ENCODE results near the gene PTGFRN.
"Not testable (repeated sequence)": the region's sequence is repeated elsewhere in the genome, so short reads cannot be mapped to it uniquely, and the experiment has no call there.

The PTGFRN gene

DNA sequence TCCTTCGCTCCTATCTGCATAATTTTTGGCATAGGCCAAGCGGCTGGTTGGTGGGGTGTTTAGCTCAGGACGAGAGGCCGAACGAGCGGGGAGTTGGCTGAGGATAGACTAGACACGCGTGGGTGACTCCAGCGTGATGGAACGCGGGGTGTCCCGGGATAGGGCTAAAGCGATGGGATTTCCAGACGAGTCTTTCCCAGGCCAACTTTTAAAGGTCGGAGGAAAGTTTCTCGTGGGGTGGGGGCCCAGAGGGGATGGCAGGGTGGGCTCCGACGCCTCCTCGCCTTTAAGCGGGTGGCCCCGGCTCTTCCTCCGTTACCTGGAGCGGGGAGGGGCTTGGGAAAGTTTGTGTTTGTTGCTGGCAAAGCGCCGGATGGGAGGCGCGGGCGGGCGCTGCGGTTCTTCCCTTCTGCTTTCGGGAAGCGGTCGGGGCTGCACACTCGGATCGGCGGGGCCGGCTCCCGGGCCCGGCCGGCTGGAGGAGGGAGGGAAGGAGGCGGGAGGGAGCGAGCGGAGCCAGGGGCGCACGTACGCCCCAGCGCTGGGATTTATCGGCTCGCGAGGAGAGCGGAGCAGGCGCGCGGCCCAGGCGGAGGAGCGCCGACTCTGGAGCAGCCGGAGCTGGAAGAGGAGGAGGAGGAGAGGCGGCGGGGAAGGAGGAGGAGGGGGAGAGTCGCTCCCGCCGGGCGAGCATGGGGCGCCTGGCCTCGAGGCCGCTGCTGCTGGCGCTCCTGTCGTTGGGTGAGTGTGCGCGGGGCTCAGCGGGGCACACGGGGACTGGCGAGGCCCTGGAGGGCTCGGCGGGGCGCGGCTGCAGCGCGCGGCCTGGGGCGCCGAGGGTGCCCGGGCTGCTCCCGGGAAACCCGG lies at the start of gene PTGFRN:
Gene PTGFRN, plus strand, starts transcription at position 405 of the 867 bp plus-strand sequence. Its CDS starts 288 bp downstream, at position 693.
- peak; percentile 26 to 58 for DNase-seq

DNA sequence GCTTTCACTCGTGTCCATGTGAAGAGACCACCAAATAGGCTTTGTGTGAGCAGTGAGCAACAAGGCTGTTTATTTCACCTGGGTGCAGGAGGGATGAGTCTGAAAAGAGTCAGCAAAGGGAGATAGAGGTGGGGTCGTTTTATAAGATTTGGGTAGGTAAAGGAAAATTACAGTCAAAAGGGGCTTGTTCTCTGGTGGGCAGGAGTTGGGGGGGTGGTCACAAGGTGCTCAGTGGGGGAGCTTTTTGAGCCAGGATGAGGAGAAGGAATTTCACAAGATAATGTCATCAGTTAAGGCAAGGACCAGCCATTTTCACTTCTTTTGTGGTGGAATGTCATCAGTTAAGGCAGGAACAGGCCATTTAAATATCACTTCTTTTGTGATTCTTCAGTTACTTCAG lies 49.5 kb upstream of the PTGFRN start:
- not testable (repeated sequence) for DNase-seq

DNA sequence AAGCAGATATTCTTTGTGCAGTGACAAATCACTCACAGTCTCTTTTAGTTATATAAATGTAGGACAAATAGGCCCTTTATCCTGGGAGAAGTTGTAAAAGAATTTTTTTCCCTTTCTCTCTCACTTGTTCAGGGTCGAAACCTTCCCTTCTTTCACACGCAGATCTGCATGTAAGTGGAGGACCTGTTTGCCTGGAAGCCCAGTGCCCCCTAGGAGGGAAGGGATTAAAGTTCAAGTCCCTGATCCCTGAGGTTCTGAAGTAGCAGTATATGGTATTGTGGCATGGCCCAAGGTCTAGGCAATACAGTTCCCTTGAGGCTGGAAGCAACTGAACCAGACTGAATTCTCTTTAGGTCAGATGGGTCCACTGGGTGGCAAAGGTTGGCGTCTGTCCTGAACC lies 48.6 kb upstream of the PTGFRN start:
- DNase-seq, result no peak

DNA sequence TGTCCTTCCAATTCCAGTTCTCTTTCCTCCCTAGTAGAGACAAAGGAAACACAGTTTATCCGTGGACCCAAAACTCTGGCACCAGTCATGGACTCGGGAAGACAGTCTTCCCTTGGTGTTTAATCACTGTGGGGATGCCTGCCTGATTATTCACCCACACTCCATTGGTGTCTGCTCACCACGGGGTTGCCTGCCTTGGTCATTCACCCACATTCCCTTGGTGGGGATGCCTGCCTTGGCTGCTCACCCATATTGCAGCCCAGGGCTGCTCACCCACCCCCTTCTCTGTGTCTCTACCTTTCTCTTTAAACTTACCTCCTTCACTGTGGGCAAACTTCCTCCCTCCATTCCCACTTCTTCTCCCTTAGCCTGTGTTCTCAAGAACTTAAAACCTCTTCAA lies 46.7 kb upstream of the PTGFRN start:
- not testable (repeated sequence) for DNase-seq

DNA sequence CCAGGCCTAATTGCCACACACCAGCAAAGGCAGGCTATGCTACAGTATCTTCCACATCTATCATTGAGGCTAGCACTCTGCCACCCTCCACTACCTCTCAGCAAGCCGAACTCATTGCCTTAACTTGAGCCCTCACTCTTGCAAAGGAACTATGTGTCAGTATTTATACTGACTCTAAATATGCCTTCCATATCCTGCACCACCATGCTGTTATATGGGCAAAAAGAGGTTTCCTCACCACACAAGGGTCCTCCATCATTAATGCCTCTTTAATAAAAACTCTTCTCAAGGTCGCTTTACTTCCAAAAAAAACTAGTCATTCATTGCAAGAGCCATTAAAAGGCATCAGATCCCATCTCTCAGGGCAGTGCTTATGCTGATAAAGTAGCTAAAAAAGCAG lies 43.2 kb upstream of the PTGFRN start:
- not testable (repeated sequence) for DNase-seq

DNA sequence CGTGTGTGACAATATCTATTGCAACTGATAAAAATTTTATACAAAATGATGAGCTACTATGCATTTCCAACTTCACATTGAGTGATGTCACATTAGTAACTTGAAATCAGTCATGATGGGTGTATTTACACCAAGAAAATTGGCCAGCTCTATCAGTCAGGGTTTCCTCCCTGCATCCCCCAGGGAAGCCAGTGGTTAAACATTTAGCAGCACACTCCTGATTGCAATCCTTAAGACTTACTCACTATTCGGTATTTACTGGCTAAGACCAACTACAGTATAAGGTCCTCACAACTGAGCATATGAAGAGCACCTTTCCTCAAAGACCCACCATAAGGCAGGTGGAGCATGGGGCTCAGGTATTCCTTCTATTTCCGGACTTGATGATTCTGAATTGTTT lies 41.3 kb upstream of the PTGFRN start:
- no peak for DNase-seq

DNA sequence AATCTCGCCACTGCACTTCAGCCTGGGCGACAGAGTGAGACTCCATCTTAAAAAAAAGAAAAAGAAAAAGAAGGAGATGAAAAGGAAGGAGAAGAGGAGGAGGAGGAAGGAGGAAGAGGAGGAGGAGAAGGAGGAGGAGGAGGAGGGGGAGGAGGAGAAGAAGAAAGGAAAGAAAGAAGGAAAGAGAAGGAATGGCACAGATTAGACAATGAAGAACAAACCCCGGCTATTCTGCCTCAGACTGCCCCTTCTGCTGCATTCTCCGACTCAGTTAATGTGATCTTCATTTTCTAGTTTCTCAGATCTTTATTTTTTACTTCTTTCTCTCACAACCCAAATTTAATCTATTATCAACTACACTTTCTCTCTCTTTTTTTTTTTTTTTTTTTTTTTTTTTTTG lies 40.1 kb upstream of the PTGFRN start:
- no peak for DNase-seq

DNA sequence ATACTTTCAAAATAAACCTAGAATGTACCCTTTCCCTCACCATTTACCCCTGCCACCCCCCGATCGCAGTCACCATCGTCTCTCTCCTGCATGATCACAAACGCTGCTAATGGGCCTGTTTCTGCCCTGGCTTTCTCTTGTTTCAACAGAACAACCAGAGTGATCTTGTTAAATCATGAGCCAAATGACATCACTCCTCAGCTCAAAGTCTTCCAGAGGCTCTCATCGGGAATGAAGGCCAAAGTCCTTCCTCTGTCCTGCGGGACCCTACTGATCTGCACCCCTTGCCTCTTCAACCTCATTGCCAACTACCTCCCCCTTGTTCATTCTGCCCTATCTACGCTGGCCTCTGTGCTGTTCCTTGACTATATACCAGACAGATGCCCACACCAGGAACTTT lies 39.4 kb upstream of the PTGFRN start:
- no peak for DNase-seq

DNA sequence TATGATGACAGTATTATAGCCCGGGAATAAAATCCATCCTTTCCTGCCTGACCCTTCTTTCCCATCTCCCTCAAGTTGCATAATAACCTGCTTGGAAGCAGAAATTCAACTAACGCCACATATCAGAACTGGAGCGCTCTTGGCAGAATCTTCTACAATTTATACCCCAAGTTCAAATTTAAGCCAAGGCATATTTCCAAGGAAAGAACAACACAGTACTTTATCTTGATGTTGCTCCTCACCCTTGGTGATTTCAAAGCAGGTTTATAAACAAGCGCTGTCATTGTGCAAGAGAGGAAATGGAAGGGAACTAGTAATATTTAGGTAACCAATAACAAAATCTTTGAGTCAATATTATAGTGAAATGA lies 38.0 kb upstream of the PTGFRN start:
- no peak for DNase-seq

DNA sequence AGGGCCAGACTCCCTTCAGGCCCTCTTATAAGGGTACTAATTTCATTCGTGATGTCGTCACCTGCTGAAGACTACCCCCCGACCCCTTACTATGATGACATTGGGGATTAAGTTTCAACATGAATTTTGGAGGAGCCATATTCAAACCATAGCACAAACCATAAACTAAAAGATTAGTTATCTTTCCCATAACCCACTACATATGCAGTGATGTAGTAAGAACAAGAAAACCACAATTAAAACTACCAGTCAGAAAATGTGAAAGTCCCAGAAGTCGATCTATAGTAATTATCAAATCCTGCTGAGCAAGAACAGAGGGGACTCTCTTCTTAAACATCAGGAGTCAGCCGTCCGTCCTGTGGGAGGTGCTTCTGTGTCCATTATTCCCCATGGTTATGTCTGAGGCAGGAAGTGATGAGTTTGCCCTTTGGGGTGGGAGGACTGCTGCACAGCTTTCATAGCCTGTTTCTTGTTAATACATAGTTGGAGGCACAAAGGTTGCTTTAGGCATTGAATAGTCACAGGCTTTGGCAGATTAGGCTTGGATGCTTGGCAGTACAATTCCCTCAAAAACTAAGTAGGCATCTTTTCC lies 35.9 kb upstream of the PTGFRN start:
- no peak for DNase-seq

DNA sequence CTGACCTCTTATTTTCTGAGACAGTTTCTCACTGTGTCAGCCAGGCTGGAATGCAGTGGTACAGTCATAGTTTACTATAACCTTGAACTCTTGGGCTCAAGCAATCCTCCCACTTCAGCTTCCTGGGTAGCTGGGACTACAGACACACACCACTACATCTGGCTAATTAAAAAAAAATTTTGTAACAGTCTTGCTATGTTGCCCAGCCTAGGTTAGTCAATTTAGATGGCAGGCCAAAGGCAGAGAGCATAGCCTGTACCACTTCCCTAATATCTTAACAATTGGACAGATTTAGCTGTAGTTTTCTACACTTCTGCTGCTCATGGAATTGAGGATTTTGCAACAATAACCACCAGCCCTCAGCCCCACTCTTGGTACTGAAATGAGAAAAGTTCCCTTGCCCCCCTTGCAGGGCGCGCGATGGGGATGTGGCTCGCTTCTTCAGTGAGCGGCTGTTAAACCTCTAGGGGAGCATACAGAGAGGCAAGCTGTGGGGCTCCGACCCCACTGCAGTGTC lies 34.9 kb upstream of the PTGFRN start:
- no peak for DNase-seq

DNA sequence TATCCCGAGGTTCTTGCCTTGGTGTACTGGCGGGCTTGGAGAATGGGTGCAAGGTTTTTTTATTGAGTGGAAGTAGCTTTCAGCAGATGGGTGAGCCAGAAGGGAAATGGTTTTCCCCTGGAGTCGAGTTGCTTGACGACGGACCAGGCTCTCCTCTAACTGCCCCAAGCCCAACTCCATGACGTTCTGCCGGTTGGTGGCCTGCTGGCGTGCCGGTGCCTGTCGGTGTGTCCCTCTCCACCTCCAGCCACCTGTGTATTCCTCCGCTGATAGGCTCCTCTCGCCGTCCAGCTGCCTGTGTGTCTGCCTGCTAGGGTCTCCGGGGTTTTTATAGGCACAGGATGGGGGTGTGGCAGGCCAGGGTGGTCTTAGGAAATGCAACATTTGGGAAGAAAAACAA lies 34.3 kb upstream of the PTGFRN start:
- DNase-seq, result no peak

DNA sequence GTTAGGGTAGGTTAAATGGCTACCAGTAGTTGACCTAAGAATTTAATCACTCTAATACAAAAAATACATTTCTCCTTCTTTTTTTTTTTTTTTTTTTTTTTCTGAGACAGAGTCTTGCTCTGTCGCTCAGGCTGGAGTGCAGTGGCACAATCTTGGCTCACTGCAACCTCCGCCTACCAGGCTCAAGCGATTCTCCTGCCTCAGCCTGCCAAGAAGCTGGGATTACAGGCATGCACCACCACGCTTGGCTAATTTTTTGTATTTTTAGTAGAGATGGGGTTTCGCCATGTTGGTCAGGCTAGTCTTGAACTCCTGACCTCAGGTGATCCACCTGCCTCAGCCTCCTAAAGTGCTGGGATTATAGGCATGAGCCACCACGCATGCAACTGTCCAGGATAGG lies 33.8 kb upstream of the PTGFRN start:
- DNase-seq, result not testable (repeated sequence)

DNA sequence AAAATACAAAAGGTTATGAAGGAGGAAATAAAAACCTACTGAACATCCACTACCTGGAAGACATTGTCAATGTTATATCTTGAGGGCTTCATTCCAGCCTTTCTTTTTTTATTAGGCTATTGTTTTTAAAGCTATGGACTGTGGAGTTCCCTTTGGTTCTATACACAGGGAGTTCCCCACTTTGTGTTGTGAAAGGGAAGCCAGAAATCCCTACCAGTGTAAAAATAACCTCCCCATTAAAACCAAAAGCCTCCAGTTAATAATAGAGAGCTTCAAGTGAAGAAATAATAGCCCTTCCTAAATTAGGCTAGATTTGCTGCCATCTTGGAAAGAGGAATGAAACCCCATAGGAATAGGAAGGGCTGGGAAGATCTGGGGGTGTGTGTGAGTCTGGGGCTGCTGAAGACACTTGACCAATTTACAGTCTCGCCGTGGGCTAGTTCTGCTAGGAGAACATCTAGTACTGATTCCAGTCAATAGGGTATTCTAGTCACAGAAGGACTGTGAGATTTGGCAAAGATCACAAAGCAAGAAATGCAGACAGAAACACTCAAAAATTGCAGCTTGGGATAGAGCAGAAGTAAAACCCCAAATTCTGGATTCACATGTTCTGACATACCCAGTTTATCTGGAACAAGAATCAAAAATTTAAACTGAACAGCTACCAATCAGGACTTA lies 32.4 kb upstream of the PTGFRN start:
- DNase-seq, result no peak

DNA sequence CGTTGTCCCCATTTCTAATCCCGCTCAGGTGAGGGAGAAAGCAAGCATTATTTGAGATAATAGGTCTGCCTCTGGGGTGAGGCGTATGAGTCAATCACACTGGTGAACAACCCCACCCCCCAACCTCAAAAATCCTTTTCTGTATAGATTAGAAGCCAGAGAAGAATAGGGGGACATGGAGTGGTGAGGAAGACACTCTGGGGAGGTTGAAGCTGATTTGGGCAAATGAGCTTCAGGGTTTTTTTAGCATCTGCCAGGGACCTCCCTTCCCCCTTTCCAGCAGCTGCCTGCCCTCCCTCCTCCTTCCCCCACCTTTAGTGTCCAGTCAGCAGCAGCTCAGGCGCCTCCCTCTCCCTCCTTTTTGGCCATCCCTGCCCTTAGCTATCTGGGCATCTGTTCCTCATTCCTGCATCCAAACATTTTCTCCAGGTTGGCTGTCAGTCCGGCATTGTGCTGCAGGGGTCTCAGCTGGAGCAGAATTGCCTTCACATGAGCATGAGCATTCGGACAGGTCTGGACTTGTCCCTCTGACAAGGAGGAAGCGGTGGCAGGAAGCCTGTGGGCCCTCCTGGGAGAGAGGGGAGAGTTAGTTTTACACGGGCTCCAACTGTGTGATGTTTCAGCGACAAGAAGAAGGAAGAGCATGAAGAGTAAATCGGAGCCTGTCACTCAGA lies 30.8 kb upstream of the PTGFRN start:
- peak; percentile 92 to 94 for DNase-seq

DNA sequence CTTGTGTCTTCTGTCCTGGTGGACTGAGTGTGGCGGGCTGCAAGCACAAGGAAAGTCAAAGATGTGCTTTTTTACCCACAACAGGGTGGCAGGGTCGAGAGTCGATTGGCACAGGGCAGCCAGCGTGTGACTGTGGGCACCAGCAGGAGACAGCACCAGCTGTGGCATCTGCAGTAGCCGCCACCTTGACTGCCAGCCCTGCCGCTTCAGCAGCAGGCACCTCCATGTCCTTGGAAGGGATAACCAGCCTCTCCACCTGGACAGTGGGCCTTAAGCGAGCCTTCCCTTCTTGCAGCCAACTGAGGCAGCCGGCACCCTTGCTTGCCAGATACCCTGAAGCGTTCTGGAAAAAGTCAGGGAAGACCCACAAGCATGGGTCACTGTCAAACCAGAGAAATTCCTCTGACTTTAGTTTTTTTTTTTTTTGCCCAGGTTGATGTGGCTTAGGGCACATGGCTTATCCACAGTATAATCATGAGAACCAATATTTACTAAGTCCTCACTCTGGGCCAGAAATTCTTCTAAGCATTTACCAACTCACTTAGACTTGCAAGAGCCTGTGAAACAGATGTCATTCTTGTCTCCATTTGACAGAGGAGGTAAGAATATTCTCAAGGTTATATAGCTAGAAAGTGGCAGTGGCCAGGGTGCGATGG lies 30.1 kb upstream of the PTGFRN start:
- no peak for DNase-seq

DNA sequence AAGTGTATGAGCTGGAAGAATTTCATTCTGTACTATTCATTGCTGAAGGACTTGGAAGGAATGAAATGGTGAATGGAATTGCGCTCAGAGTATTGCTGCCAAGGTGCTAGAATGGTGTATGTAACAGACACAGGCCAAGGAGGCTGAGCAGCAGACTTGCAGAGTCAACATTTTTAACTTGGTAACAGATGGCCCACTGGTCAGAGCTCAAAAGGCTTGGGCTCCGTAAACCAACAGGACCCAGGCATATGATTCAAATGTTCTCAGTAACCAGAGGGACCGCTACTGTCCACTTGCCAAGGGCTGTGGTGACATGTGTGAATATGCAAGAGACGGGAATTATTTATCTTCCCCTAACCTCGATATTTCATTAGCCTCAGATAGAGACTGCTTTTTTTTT lies 28.8 kb upstream of the PTGFRN start:
- no peak for DNase-seq

DNA sequence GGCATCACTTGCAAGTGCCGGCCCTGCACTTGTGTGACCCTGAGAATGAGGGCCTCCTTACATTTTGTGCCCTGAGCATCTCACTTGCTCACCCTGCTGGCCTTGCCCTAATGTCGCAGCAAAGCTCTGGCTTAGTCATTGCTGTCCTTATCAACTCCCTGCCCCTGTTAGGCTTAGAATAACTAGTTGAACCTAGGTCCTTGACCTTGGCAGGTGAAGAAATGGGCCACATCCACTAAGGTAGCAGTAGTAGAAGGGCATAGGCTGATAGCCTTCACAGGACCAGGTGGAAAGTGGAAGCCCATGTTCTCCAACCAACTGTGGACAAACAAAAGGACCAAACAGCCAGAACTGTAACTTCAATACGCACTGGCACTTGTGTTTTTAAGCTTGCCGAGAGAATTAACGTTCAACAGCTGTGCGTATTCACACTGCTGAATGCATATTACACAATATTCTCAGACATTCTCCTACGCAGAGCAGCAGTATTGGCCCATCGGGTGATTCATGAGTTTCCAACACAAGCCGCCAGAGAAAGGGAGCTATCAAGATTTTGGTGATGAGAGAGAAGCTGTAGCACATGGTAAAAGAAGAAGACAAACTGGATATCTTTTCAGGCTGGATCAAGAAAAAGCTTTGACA lies 27.7 kb upstream of the PTGFRN start:
- DNase-seq, result peak; percentile 36 to 69

DNA sequence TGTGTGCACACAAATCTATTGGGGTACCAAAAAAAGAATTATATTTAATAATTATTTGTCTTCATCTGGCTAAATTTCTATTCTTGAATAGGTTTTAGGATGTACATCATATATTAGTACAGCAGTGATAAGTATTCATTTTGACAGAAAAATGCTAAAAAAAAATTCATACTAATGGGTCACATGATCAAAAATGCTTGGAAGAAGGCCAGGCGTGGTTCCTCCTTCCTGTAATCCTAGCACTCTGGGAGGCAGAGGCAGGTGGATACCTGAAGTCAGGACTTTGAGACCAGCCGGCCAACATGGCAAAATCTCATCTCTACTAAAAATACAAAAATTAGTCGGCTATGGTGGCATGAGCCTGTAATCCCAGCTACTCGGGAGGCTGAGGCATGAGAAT lies 26.9 kb upstream of the PTGFRN start:
- DNase-seq, result no peak

DNA sequence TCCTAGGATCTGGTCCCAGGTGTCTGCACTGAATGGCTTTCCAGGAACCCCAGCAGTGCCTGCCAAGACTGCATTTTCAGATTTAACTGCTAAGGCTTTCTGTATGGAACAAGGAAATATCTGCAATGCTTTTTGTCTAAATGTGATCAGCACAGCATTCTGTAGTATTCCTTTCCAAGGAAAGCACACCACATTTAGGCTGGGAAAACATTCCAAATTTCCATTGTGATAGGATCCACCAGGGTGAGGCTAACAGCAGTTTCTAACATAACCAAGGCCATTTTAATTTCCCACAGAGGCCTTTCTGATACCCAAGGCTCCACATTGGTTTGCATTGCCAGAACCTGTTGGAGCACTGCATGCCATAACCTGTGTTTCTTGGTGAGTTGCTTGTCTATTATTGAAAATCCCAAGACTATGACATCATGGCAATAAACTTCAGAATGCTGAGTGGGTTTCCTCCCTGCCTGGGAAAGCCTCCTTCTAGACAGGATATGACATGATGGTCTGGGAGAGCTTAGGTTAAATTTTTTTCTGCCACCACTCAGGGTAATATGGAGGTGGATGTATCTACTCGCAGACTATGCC lies 23.3 kb upstream of the PTGFRN start:
- no peak for DNase-seq

DNA sequence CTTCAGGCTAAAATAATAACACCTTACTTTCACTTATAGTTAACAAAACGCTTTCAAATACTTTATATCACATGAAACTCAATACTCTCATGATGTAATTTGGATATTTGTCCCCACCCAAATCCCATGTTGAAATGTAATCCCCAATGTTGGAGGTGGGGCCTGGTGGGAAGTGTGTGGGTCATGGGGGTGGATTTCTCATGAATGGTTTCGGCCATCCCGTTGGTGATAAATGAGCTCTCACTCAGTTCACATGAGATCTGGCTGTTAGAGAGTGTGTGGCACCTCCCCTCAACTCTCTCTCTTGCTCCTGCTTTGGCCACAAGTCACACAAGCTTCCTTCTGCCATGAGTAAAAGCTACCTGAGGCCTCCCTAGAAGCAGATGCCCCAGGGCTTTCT lies 22.5 kb upstream of the PTGFRN start:
- no peak for DNase-seq

DNA sequence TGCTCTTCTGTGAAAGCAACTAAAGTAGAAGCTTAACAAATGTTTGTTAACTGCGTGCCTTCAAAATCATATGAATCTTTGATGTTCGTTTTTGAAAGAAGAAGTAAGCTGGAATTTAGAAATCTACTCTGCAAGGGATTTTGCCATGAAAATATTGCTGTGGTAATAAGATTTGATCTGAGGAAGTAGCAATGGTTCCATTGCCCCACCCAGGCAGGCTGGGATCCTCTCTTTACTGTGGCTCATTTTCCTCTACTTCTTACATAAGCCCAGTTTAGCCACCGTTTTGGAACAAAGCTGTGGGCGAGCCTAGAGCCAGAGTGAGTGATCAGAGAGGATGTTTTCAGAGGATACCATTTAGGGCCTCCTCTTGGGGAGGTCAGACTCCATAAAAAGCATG lies 20.3 kb upstream of the PTGFRN start:
- DNase-seq, result no peak

Measured in SHP77 (cell line).